AML-193 (cell line): ENCODE measurements around the gene KLF7.
"Not testable (repeated sequence)": the region's sequence is repeated elsewhere in the genome, so short reads cannot be mapped to it uniquely, and the experiment has no call there.

ENCODE experiments used
- DNase-seq, 2 experiments: peaks; one replicate each; lab custom pipeline; 2025; lab: John Stamatoyannopoulos, UW

KLF7 gene

DNA sequence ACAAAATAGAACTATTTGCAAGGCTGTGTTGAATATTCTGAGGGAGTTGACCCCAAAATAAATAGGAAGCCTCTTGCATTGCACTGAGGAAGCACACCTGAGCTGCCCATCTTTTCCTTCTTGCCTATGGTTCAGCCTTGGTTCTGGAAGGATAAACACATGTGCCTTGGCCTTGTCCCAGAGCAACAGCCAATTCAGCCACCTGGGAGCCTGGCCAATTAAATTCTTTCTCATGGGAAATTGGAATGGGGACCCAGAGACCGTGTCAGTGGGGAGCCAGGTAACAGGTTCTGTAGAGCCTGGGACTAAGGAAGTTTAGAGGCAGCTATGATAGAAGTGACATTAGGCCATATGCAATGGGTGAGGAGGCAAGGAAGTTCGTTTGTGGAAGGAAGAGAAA is 99.6 kb downstream of the KLF7 start:
- no peak for DNase-seq

DNA sequence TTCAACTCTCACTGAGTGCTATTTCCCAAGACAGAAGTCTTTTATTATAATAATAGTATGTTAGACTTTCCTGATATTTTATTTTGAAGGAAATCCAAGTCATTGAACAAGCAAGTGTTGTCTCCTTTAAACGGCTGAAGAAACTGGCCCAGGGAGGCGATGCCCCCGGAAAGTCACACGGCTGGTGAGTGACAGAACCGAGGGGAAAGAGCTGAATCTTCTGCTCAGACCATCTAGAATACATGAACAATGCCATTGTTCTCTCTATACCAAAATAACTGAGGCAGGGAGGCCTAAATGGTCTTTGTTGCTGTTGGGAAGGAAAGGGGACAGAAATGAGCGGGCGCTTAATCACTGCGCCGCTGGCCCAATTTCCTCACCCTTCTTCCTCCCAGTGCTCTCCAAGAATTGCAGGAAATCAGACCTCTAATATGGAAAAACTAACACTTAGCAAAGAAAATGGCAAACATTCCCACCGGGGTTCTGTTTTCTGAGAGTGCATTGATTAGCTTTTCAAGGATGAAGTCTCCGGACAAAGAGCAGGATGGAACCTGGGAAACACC is 101.5 kb downstream of the KLF7 start:
- DNase-seq: no peak

GRCh38 chr2:207061181-207061580 is 104.6 kb downstream of the KLF7 start:
- DNase-seq: no peak

DNA sequence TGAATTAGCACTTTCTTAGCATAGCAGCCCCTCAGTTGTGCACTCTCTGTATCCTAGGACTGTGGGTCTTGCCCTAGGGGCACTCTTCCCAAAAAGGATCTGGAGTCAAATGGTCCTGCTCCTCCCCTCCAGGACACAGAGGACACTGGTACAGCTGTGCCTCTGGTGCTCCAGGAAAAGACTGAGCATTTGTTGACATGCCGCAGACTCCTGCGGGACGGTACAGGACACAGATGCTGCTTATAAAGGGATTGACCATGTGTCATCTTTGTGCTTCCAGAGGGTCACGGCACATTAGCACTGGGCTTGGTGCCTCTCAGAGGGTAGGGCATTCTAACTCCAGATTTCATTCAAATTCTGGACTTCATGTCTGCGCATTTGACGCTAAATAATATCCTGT is 110.5 kb downstream of the KLF7 start:
- DNase-seq: no peak

DNA sequence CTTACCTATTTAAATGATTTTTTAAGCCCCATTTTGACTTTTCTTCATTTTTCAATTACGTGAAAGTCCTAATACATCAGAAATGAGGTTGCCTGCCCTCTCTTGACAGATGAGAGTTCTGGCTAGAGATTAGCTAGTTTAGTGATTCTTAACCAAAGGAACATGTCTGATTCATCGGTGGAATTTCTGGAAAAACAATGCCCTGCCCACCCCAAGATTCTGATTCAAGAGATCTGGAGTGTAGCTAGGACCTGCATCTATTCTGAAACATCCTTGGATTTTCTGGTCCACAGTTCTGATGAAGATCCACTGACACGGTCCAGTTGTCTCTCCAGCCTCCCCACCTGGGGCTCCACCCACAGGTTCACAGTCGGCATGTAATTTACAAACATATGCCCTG is 111.2 kb downstream of the KLF7 start:
- DNase-seq: no peak

GRCh38 chr2:207051385-207051965 is 114.3 kb downstream of the KLF7 start:
- peak; percentile 31 to 37 for DNase-seq

DNA sequence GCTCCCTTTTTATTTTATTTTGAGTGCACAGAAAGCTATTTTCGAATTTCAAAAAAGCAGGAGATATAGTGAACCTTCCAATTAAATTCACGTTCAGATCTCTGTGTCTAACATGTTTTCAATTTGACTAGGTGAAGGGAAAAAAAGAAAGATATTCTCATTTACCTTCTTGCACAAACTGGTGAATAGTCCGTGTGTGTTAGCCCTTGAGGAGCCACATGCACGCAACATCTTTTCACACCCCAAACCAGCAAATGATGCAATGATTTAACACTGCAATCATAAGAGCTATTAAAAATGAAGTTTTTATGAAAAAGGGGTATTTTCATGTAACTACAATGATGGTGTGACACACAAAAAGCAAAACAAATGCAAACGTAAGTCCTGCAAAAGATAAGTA is 116.6 kb downstream of the KLF7 start:
- no peak for DNase-seq

- no peak for DNase-seq
Measured at GRCh38 chr2:207048416-207048815, 117.3 kb downstream of the KLF7 start.

GRCh38 chr2:207046724-207047123 is 119.0 kb downstream of the KLF7 start:
- DNase-seq: peak; percentile 85 to 88

DNA sequence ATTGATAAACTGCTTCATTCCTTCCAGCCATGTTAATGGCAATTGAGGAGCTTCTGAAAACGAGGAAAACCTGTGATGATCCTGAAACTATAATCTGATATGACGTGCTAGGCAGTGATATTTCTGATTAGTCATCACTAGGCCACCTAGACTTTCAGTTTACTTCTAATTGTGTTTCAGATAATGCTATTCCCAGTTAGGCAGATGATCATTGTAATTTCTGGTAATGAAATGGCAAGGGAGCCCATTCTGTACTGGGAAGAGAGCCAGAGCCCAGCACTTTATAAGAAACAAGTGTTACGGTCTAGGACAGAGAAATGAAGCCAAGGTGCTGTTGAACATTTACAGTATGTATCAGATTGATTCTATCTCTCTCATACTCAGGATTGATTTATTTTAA is 120.2 kb downstream of the KLF7 start:
- DNase-seq: no peak

GRCh38 chr2:207044379-207045362 is 121.1 kb downstream of the KLF7 start:
- DNase-seq: no peak

GRCh38 chr2:207042841-207043240 is 122.9 kb downstream of the KLF7 start:
- DNase-seq: no peak

DNA sequence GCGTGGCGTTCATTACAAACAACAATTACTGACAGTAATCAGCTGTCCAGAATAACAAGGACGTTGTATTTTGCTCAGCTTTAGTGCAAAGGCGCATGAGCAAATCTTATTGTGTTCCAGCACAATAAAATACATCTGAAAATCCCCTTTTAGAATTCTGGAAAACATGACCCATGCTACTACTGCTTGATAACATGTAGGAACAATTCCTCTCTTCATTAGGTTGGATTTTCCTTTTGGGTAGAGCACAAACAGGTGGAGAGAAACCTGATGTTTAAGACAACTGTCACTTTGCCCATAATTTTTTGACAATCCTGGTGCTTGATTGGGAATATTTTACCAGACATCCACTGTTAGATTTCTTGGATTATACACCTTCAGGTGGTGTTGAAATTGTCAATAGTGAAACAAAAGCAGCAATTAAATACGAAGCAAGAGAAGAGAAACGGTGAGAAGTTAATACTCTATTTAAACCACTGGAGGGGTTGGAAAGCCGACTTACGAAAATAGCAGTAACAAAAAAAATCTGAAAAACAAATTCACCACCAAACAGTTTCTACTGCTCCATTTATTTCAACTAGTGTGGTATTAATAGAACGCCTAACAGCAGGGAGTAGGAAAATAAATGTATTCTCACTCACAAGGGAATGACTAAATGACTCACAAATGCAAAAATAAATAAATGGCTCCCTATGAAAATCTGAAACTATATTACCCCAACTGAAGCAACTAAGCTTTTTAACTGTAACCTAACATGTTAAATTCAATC is 123.8 kb downstream of the KLF7 start:
- no peak for DNase-seq

GRCh38 chr2:207041279-207041678 is 124.5 kb downstream of the KLF7 start:
- DNase-seq: no peak

DNA sequence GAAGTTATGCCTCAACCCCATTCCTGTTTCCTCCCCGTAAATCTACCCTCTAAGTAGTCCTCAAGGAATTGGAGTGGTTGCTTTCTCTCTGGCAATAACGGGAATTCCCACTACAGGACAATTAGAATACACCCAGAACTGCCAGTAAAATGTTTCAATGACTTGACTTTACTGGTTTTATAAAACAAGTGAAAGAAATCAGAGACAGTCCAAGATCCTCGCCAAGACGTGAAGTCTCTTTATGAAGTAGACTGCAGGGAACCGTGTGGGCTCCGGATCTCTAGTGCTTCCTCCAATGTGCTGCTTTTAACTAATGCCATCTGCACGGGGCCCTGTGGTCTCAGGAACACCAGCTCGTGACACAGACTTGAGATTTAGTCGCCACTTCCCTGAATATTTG is 125.1 kb downstream of the KLF7 start:
- DNase-seq: no peak

GRCh38 chr2:207039225-207039624 is 126.5 kb downstream of the KLF7 start:
- no peak for DNase-seq

DNA sequence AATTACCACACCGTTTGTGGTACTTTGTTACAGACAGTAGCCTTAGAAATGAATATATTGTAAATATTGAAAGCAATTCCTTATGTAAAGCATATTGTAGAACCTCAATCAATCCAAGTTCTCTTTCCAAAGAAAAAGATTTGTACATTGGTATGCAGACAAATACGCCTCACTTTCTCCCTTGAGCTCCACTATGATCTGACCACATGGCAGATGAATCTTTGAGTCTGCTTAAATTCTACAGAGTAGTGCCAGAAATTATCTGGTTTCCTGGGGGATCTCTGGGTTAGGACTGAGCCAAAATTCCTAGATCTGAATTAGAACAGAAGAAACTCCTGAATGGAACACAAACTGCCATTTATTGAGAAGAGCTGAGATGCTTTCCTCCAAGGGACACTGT is 127.4 kb downstream of the KLF7 start:
- DNase-seq: no peak

- no peak for DNase-seq
Measured at GRCh38 chr2:207037896-207038295, 127.9 kb downstream of the KLF7 start.

- not testable (repeated sequence) for DNase-seq
Measured at GRCh38 chr2:207037023-207037422, 128.7 kb downstream of the KLF7 start.

GRCh38 chr2:207035875-207036274 is 129.9 kb downstream of the KLF7 start:
- DNase-seq: no peak

DNA sequence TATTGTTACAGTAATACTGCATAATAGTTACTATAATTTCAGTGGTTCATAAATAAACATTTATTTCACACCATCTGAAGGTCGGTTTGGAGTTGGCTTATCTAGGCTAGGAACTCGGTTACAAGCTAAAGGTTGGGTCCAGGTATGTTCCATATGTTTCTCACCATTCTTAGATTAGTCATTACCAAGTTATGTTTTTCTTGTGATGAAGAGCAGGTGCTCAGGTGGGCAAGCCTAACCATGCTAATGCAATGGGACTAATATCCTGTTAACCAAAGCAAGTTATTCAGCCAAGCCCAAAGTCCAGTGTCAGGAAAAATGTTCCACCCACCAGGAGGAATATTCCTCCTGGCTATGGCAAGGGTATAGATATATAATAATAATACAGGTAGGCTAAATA is 133.3 kb downstream of the KLF7 start:
- no peak for DNase-seq
